Measurements from ENCODE around the gene CBX6. TPM values are rescaled to one million over a fixed set of nuclear protein-coding genes. Genes with fewer than 3 reads are reported as not detected.

Gene CBX6
- total and polyA plus RNA-seq, 10 of the 15 experiments (the other 5 are each of a cell fraction or from before 2014, with no cell fraction given), result 3.6 to 142 (median 37.4) TPM

GRCh38 chr22:38886333-38886732, 14.3 kb upstream of the CBX6 start (continued):
- no peak for TF ChIP-seq CREB1 (IDR thresholded peaks at IDR 0.05; ENCODE audit: low read depth)
- TF ChIP-seq BMI1 (IDR thresholded peaks at IDR 0.05; ENCODE audit: borderline replicate concordance), result no peak
- no peak for TF ChIP-seq IKZF1 (conservative IDR thresholded peaks at IDR 0.05)
- peak; percentile 74 for TF ChIP-seq JUNB (IDR thresholded peaks at IDR 0.05)
- TF ChIP-seq IKZF2 (IDR thresholded peaks at IDR 0.05), result peak in 1 of 2 experiments; percentile 34; a peak in 1 of 4 replicates
- no peak for TF ChIP-seq CBX3 (IDR thresholded peaks at IDR 0.05; ENCODE audit: borderline replicate concordance, low read depth)
- TF ChIP-seq SUZ12 (IDR thresholded peaks at IDR 0.05; ENCODE audit: unreplicated experiment), result no peak
- no peak for TF ChIP-seq ZBTB4 (CRISPR knock-in tag; IDR thresholded peaks at IDR 0.05)
- TF ChIP-seq CBFB (IDR thresholded peaks at IDR 0.05; ENCODE audit: low read depth), result no peak

- no peak for FAIRE-seq
- ChIA-PET RAD21 (ENCODE audit: unreplicated experiment) (no interaction called here), POLR2A (no interaction called here), SMC1A (ENCODE audit: uncharacterized antibody, unreplicated experiment) (interaction anchor here (1.2 kb wide), 1 partner anchor 18 kb away, joined by 3 read pairs; no protein-coding TSS in a partner anchor), CTCF (interaction anchor here (1.2 to 1.3 kb wide), 2 partner anchors 13 to 14 kb away, joined by 3 to 4 read pairs; no protein-coding TSS in a partner anchor)
- Histone ChIP-seq H3K36me3 (ENCODE audit: control insufficient read depth in 2 of 2, insufficient read depth in 2 of 2, low read length in 1 of 2) (no peaks in the 10 kb centered on the region), H3K9ac (ENCODE audit: control insufficient read depth, insufficient read depth, low read length) (no peak overlapping the region), H2AFZ (ENCODE audit: control insufficient read depth, low read depth, low read length) (no peak overlapping the region), H3K9me3 (replicated peaks; ENCODE audit: control insufficient read depth, insufficient read depth, low read length) (no peaks in the 10 kb centered on the region), H3K79me2 (ENCODE audit: control insufficient read depth, insufficient read depth, low read length) (no peaks in the 10 kb centered on the region), H3K27me3 (replicated peaks in 1 of 2; ENCODE audit: control insufficient read depth in 2 of 2, insufficient read depth in 2 of 2, low read length in 1 of 2) (no peaks in the 10 kb centered on the region), H4K20me1 (ENCODE audit: control insufficient read depth, insufficient read depth) (no peaks in the 10 kb centered on the region), H3K4me2 (ENCODE audit: control insufficient read depth, insufficient read depth) (no peak overlapping the region), H3K4me3 (no peak overlapping the region), H3K27ac (ENCODE audit: control insufficient read depth, insufficient read depth) (no peak overlapping the region), H3K4me1 (ENCODE audit: control insufficient read depth, insufficient read depth, low read length) (no peaks in the 10 kb centered on the region; the same call in 1 of the 2 replicates)
- no peak for ATAC-seq
- in situ Hi-C loops (cut with MboI) (no loop called here), intact Hi-C loops (cut with micrococcal nuclease; ENCODE audit: unreplicated experiment) (no loop called here)
- TF ChIP-seq NR2F1 (conservative IDR thresholded peaks at IDR 0.05) (no peak), SMARCA5 (IDR thresholded peaks at IDR 0.05) (no peak), NFYA (IDR thresholded peaks at IDR 0.05; ENCODE audit: borderline replicate concordance, low read depth, low read length) (no peak), NRF1 (conservative IDR thresholded peaks at IDR 0.05; ENCODE audit: low read depth, low read length) (no peak), NFXL1 (IDR thresholded peaks at IDR 0.05; ENCODE audit: borderline replicate concordance) (no peak), ZSCAN29 (IDR thresholded peaks at IDR 0.05) (no peak), SREBF1 (IDR thresholded peaks at IDR 0.05; ENCODE audit: low read length) (no peak), SRF (IDR thresholded peaks at IDR 0.05; ENCODE audit: low read depth in 2 of 2, low read length in 2 of 2) (no peak), HDAC6 (IDR thresholded peaks at IDR 0.05; ENCODE audit: unreplicated experiment) (no peak), CTCF (IDR thresholded peaks at IDR 0.05 in 2 of 3, conservative IDR thresholded peaks at IDR 0.05 in 1 of 3; ENCODE audit: control insufficient read depth in 2 of 3, extremely low read depth in 1 of 3, insufficient read depth in 1 of 3, low read depth in 3 of 3, low read length in 3 of 3) (no peak), IKZF1 (conservative IDR thresholded peaks at IDR 0.05) (no peak)
- 31% methylated on average over 7 of the region's 9 CpGs for WGBS (ENCODE audit: insufficient coverage, insufficient replicate concordance, low lambda C conversion rate, missing lambda C conversion rate)
- BruUV-seq (replicated peaks), result no TSS peak
- no peak for DNase-seq (ENCODE audit: low read depth, low spot score)
Measured at GRCh38 chr22:38882972-38883622, 11.1 kb upstream of the CBX6 start.
